NCI-H1417 (cell line): Measurements from ENCODE around the gene PYM1.

Experiments used
- DNase-seq, 3 experiments: peaks; one replicate each; lab custom pipeline; 2025; lab: John Stamatoyannopoulos, UW

The PYM1 gene

GRCh38 chr12:55927588-55928502, at the start of gene PYM1:
TSS of gene PYM1 (minus strand) at chr12:55927894. CDS start at chr12:55927761, 133 bp downstream.
- peak; percentile 51 to 87 (median 87) for DNase-seq

DNA sequence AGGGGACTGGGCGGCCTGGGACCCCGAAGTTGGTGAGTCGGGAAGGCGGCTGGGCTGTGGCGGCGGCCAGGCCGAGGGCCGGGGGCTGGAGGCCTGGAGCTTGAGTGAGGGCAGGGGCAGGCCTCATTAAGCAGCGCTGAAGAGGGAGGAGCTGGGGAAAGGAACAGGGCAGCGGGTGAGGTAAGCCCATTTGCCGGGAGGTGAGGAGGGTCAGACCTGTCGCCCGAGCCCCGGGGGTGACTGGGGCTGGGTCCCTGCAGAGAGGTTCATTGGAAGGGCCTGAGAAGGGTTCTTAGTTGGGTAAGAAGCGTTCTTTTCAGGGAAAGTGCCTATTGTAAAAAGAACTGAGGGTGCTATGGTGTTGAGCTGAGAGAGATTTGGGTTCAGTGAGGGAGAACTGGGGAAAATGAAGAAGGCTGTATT, 46.6 kb upstream of the PYM1 start:
- DNase-seq, result peak in 2 of 3 experiments; percentile 38 to 86

DNA sequence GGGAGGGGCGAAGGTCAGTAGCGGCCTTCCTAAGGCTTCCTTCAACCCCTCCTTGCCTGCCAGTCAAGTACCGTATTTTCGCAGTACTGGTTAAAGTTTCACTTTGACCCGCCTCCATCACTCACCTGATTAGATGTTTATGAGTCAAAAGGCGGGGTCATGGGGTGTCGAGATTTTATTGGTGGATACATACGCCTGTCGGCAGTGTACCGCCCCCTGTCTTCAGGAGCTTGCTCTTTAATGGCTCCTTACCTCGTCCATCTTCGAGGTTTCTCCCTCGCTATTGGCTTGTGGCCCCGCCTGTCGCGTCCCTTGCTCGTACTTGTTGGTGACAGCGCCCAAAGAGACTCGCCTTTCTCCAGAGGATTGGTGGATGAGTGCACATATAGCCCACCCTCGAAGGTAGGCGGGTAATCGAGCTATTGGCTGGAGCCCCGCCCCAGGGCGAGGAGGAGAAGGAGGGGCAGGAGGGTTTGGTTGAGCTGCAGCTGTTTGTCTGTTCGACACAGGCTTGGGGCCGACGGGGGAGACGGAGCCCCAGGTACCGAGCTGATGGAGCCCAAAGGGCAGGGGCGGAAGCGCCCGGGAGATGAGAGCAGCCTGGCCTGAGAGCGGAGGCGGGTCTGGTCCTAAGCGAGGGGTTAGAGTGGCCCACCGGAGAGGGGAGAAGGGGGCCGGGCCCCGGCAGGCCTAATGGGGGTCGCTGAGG, 46.1 kb upstream of the PYM1 start, which contains the start of gene RAB5B:
Gene RAB5B, plus strand, starts transcription at position 480 of the 709 bp plus-strand sequence. CDS start 12,883 bp downstream, outside the sequence.
- DNase-seq, result peak; percentile 100

DNA sequence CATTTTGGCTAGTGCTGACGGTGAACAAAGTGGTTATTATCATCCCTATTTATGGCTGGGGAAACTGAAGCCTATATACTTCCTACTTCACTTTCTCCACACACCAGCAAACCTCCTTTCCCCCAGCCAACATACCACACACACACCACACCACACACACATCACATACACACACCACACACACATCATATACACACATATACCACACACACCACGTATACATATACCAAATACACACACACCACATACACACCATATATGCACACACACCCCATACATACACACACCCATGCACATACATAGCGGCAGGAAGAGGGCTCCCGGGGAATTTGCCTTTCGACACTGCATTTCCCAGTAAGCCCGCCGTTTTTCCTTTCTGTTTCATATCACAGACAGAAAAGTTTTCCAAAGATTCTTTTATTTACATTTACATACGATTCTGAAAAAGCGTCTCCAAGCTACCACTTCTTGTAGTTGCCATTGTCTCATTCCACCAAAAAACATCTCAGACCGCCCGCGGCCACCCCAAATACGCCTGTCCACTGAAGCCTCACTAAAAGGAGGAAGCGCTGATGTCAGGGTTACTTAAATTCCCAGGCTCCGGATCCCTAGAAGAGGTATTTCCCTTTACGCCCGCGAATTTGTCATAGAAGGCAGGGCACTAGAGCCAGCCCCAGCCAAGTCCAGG, 45.4 kb upstream of the PYM1 start:
- no peak for DNase-seq

DNA sequence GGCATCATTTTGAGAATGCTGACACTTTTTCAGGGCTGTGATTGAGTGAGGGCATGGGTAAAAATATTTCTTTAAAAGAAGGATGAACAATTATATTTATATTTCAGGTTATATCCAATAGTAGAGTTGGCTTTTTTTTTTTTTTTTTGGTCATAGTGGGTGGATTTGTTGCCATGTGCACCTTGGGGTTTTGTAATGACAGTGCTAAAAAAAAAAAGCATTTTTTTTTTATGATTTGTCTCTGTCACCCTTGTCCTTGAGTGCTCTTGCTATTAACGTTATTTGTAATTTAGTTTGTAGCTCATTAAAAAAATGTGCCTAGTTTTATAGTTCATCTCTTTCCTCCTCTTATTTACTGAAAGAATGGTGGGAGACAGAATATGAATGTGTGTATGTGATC, 44.8 kb upstream of the PYM1 start:
- no peak for DNase-seq

- no peak for DNase-seq
Observed at GRCh38 chr12:55972042-55972441, 44.3 kb upstream of the PYM1 start.

GRCh38 chr12:55970775-55971174, 43.1 kb upstream of the PYM1 start:
- no peak for DNase-seq

DNA sequence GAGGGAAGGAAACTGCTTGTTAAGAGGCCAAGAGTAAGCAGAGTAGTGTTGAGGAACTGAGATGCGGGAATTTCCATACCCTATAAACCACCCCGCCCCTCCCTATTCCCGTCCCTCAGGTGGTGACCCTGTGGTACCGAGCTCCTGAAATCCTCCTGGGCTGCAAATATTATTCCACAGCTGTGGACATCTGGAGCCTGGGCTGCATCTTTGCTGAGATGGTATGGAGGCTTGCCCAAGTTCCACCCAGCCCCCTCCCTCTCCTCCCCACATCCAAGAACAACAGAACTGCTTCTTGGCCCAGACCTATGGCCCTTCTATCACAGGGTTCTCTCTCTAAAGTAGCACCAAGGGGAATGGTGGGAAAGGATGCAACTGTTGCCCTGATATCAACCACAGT, 41.7 kb upstream of the PYM1 start:
- DNase-seq, result no peak

- peak; percentile 89 to 91 (median 90) for DNase-seq
Observed at GRCh38 chr12:55966408-55967281, 39.0 kb upstream of the PYM1 start, which contains the start of gene CDK2. TSS of gene CDK2 (plus strand) at chr12:55966830. CDS start at chr12:55967009, 179 bp downstream.

DNA sequence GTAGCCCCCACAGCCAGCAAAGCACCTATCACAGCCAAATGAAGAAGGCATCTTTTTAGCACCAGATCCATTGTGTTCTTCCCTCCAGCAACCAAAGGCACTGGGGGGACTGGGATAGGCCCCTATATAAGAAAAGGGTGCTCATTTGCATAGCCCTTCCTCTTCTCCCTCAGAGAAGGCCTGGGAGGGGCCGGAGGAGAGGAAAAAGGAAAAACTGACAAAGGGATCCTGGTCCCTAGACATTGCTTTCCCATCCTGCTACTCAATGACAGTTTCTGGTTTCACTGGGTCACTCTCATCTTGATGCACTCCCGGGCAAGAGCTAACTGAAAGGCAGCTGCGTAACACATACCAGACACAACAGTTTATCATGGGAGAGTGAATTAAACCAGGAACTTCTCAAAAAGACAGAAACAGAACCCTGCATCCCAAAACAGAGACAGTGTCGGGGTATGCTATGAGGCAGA, 38.3 kb upstream of the PYM1 start, which contains the start of gene PMEL:
Gene PMEL, minus strand, starts transcription at position 102 of the 467 bp plus-strand sequence. Its CDS starts 31 bp downstream, at position 71.
- no peak for DNase-seq

GRCh38 chr12:55965240-55965639, 37.5 kb upstream of the PYM1 start:
- DNase-seq, result no peak

DNA sequence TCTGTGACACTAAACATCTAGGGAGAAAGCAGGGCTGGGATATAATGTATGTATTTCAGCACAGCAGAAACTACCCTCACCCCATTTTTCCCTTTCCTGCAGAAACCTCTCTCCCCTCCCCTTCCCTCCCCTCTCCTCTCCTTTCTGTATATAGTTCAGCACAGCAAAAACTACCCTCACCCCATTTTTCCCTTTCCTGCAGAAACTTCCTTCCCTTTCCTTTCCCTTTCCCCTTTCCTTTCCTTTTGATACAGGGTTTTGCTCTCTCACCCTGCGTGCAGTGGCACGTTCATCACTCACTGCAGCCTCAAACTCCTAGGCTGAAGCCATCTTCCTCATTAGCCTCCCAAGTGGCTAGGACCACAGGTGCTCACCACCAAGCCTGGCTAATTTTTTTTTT, 36.1 kb upstream of the PYM1 start:
- DNase-seq, result no peak

- DNase-seq, result no peak
Observed at GRCh38 chr12:55957106-55957859, 29.6 kb upstream of the PYM1 start.

- DNase-seq, result peak in 1 of 3 experiments; percentile 10
Observed at GRCh38 chr12:55955800-55956508, 28.3 kb upstream of the PYM1 start.

- no peak for DNase-seq
Observed at GRCh38 chr12:55955344-55955743, 27.6 kb upstream of the PYM1 start.

DNA sequence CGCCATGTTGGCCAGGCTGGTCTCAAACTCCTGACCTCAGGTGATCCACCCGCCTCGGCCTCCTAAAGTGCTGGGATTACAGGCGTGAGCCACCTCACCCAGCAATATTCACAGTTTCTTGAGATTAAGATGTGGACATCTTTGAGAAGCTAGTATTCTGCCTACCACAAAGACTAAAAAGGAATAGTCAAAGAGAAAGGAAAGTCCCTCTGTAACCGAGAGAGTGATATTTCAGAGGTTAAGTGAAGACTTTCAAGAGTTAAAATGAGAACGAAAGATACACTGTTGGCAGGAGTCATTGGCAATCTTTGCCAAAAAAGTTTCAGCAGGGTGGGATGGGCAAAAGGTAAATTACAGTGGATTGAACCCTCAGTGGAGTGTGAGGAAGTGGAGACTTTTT, 18.9 kb upstream of the PYM1 start:
- no peak for DNase-seq

GRCh38 chr12:55942577-55943136, 15.0 kb upstream of the PYM1 start:
- no peak for DNase-seq

DNA sequence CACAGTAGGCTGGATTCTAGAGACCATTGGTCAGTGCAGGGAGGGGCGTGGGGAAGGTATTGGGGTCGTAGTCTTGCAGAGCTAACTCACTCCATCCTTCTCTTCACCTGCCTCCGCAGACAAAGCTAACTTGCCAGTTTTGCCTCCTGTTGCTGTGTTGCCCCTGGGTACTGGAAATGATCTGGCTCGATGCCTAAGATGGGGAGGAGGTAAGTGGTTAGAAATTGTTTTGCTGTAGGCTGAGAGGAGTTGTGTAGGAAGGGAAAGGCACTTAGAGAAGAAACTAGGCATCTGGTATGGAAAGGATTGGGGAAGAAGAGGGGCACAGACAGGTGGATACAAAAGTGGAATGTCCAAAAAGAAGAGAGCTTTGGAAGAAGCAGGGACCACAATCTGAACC, 14.4 kb upstream of the PYM1 start:
- DNase-seq, result no peak

DNA sequence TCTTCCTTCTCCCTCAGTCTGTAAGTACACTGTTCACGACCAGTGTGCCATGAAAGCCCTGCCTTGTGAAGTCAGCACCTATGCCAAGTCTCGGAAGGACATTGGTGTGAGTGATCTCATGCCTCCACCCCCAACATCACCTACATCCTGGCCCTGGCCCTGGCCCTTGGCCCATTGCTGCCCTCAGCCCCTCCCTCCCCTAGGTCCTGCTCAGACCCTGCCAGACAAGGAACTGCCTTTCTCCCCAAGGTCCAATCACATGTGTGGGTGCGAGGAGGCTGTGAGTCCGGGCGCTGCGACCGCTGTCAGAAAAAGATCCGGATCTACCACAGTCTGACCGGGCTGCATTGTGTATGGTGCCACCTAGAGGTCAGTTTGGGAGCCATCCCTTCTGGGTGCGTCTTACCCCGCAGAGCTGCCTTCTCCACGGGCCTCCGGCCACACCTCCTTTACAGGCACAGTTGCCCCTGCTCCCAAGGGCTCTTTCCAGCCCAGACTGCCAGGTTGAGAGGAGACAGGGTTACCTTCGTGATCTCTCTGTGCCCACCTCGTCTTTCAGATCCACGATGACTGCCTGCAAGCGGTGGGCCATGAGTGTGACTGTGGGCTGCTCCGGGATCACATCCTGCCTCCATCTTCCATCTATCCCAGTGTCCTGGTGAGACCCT, 12.5 kb upstream of the PYM1 start:
- DNase-seq, result peak; percentile 82 to 93 (median 84)
